Fibroblast of peridontal ligament (primary cell): Measurements from ENCODE around the gene PPP1R12B.
A peak's percentile ranks its signal among the peaks of the same experiment; 100 is the strongest.
"Not testable (repeated sequence)": the region's sequence is repeated elsewhere in the genome, so short reads cannot be mapped to it uniquely, and the experiment has no call there.

Experiments used
- DNase-seq: peaks from one replicate; pipeline ENCODE4 v3.0.0-alpha.2; 2010; ENCODE audit errors: extremely low read depth

The PPP1R12B gene

GRCh38 chr1:202439308-202439707, 90.8 kb downstream of the PPP1R12B start:
- DNase-seq = no peak

- not testable (repeated sequence) for DNase-seq
Measured at GRCh38 chr1:202448140-202448539, 99.6 kb downstream of the PPP1R12B start.

- not testable (repeated sequence) for DNase-seq
Measured at GRCh38 chr1:202451641-202452040, 103.1 kb downstream of the PPP1R12B start.

- no peak for DNase-seq
Measured at GRCh38 chr1:202452508-202452907, 104.0 kb downstream of the PPP1R12B start.

- DNase-seq = peak; percentile 68
Measured at GRCh38 chr1:202456372-202457169, 108.1 kb downstream of the PPP1R12B start.

GRCh38 chr1:202458651-202459050, 110.2 kb downstream of the PPP1R12B start:
- not testable (repeated sequence) for DNase-seq

- DNase-seq = peak; percentile 8
Measured at GRCh38 chr1:202459470-202460142, 111.1 kb downstream of the PPP1R12B start.

- peak; percentile 77 for DNase-seq
Measured at GRCh38 chr1:202460143-202460495, 111.6 kb downstream of the PPP1R12B start.

- no peak for DNase-seq
Measured at GRCh38 chr1:202462342-202463076, 114.0 kb downstream of the PPP1R12B start.

- DNase-seq = peak; percentile 51
Measured at GRCh38 chr1:202464153-202464742, 115.7 kb downstream of the PPP1R12B start.

GRCh38 chr1:202465644-202466270, 117.3 kb downstream of the PPP1R12B start:
- not testable (repeated sequence) for DNase-seq

GRCh38 chr1:202466339-202466738, 117.8 kb downstream of the PPP1R12B start:
- not testable (repeated sequence) for DNase-seq

- DNase-seq = not testable (repeated sequence)
Measured at GRCh38 chr1:202467381-202467780, 118.9 kb downstream of the PPP1R12B start.

GRCh38 chr1:202468695-202469094, 120.2 kb downstream of the PPP1R12B start:
- not testable (repeated sequence) for DNase-seq

- DNase-seq = not testable (repeated sequence)
Measured at GRCh38 chr1:202469123-202469522, 120.6 kb downstream of the PPP1R12B start.

GRCh38 chr1:202471246-202471645, 122.7 kb downstream of the PPP1R12B start:
- no peak for DNase-seq

- DNase-seq = not testable (repeated sequence)
Measured at GRCh38 chr1:202472347-202473124, 124.0 kb downstream of the PPP1R12B start.

GRCh38 chr1:202473266-202474045, 125.0 kb downstream of the PPP1R12B start:
- DNase-seq = not testable (repeated sequence)

GRCh38 chr1:202479661-202480060, 131.2 kb downstream of the PPP1R12B start:
- not testable (repeated sequence) for DNase-seq

- not testable (repeated sequence) for DNase-seq
Measured at GRCh38 chr1:202480640-202481039, 132.1 kb downstream of the PPP1R12B start.
